GM12878 (cell line): ENCODE results near the gene C18orf63. TPM values are rescaled to one million over a fixed set of nuclear protein-coding genes. Genes with fewer than 3 reads are reported as not detected.

Experiments used
- ATAC-seq: fragments of 200-7000 bp; cut with Tn5 transposase; 3 replicates; pipeline ENCODE4 v1.9.1; 2020; ENCODE audit warnings: mild to moderate bottlenecking, moderate library complexity
- BruUV-seq: library from RNA; stranded (reverse); fragments of 400-500 nt; replicated peaks from 2 replicates; lab custom pipeline; 2021; lab: Mats Ljungman, UMichigan
- CTCF ChIA-PET: fragments of 300-600 bp; sonication (Branson Sonifier 250); formaldehyde crosslinking; extraction: SDS; loops from one replicate; lab custom pipeline; 2021; ENCODE audit warnings: inconsistent platforms; lab: Yijun Ruan, JAX
- POLR2A ChIA-PET: fragments of 350-600 bp; formaldehyde crosslinking; extraction: SDS; loops from one replicate; lab custom pipeline; 2021; ENCODE audit warnings: inconsistent platforms; lab: Charles Lee
- RAD21 ChIA-PET: fragments of 300-600 bp; sonication (Branson Sonifier 250); formaldehyde crosslinking; loops from one replicate; lab custom pipeline; 2023; ENCODE audit warnings: antibody characterized with exemption; ENCODE audit not compliant: unreplicated experiment; lab: Charles Lee
- SMC1A ChIA-PET: fragments of 300-600 bp; sonication (Branson Sonifier 250); formaldehyde crosslinking; loops from one replicate; lab custom pipeline; 2023; ENCODE audit not compliant: unreplicated experiment, uncharacterized antibody; lab: Charles Lee
- DNase-seq: peaks from one replicate; pipeline ENCODE4 v3.0.0-alpha.2; 2011; ENCODE audit warnings: low read depth, low spot score
- FAIRE-seq: peaks from 3 replicates; lab custom pipeline; 2011; peaks lifted over from hg19 to GRCh38; lab: Jason Lieb, UNC
- H2AFZ ChIP-seq: 2 replicates; pipeline ENCODE4 v1.6.0; 2011; ENCODE audit warnings: low read depth, low read length, control low read depth; ENCODE audit not compliant: control insufficient read depth
- H3K27ac ChIP-seq: 2 replicates; pipeline ENCODE4 v1.5.1; 2011; ENCODE audit warnings: control low read depth; ENCODE audit not compliant: control insufficient read depth, insufficient read depth
- H3K27me3 ChIP-seq, 2 experiments: replicated peaks in 1 of 2; 2 replicates each; pipeline versions ENCODE4 v1.6.0 to v1.6.1; 2011; ENCODE audit warnings: low read length in 1 of 2; ENCODE audit not compliant: control insufficient read depth in 2 of 2, insufficient read depth in 2 of 2
- H3K36me3 ChIP-seq, 2 experiments: 2 replicates each; pipeline ENCODE4 v1.5.1; 2011; ENCODE audit warnings: low read length in 1 of 2; ENCODE audit not compliant: control insufficient read depth in 2 of 2, insufficient read depth in 2 of 2
- H3K4me1 ChIP-seq: 2 replicates; pipeline ENCODE4 v1.6.1; 2011; ENCODE audit warnings: mild to moderate bottlenecking, low read length, moderate library complexity, mixed read lengths; ENCODE audit not compliant: control insufficient read depth, insufficient read depth
- H3K4me2 ChIP-seq: 2 replicates; pipeline ENCODE4 v1.6.0; 2011; ENCODE audit warnings: control low read depth; ENCODE audit not compliant: control insufficient read depth, insufficient read depth
- H3K4me3 ChIP-seq: fragments of 200-600 bp; sonication (generic); 2 replicates; pipeline ENCODE4 v1.5.1; 2016
- H3K79me2 ChIP-seq: 2 replicates; pipeline ENCODE4 v1.6.0; 2011; ENCODE audit warnings: low read length; ENCODE audit not compliant: control insufficient read depth, insufficient read depth
- H3K9ac ChIP-seq: 2 replicates; pipeline ENCODE4 v1.8.0; 2011; ENCODE audit warnings: low read length, control low read depth, mixed read lengths; ENCODE audit not compliant: control insufficient read depth, insufficient read depth
- H3K9me3 ChIP-seq: replicated peaks from 3 replicates; pipeline ENCODE4 v1.5.1; 2011; ENCODE audit warnings: mild to moderate bottlenecking, low read length; ENCODE audit not compliant: control insufficient read depth, insufficient read depth
- H4K20me1 ChIP-seq: 2 replicates; pipeline ENCODE4 v1.6.0; 2011; ENCODE audit not compliant: control insufficient read depth, insufficient read depth
- HDAC6 ChIP-seq: fragments of 200-600 bp; sonication (generic); IDR thresholded peaks from one replicate; pipeline ENCODE4 v1.8.0; 2017; ENCODE audit warnings: antibody characterized with exemption; ENCODE audit not compliant: unreplicated experiment
- RAD51 ChIP-seq: fragments of 450-650 bp; IDR thresholded peaks from 2 replicates; pipeline ENCODE4 v1.6.1; 2016; ENCODE audit warnings: moderate library complexity, mild to moderate bottlenecking, inconsistent platforms
- SMAD1 ChIP-seq: fragments of 450-650 bp; IDR thresholded peaks from 2 replicates; pipeline ENCODE4 v1.6.1; 2018; ENCODE audit warnings: mild to moderate bottlenecking, low read depth; ENCODE audit not compliant: partially characterized antibody
- WGBS: methylation state at CpG from one replicate; pipeline ENCODE4 v1.1.6; 2016; ENCODE audit warnings: low lambda C conversion rate; ENCODE audit not compliant: insufficient replicate concordance, insufficient coverage; ENCODE audit errors: missing lambda C conversion rate; 5-methylcytosine and 5-hydroxymethylcytosine counted together
- in situ Hi-C: fragments of 300-500 bp; cut with MboI; formaldehyde crosslinking; loops from 9 replicates; pipeline ENCODE4 v1.14.3; 2018; ENCODE audit warnings: mixed read lengths
- intact Hi-C: fragments of 100-400 bp; cut with micrococcal nuclease; formaldehyde crosslinking; loops from one replicate; pipeline ENCODE4 v1.14.2; 2022; ENCODE audit not compliant: unreplicated experiment
- polyA plus RNA-seq, 11 experiments: library from polyadenylated mRNA; depleted of rRNA in 4 of 11; unstranded in 6 of 11; stranded (reverse) in 5 of 11; fragments of >200 nt; fragmentation: Nextera tagmentation in 4 of 11; fragmentation: Illumina TruSeq in 1 of 11; extraction: Ambion mirVana in 4 of 11; extraction: Trizol in 1 of 11; gene quantifications; 1 replicate in 1 of 11; 2 replicates in 10 of 11; pipeline versions ENCODE4 v1.2.1 to v1.2.3, GENCODE V29; 2011 to 2016; ENCODE audit warnings: inconsistent platforms in 2 of 11, missing spikeins in 2 of 11, low read depth in 1 of 11
- total RNA-seq, 4 experiments: library from RNA; depleted of rRNA in 3 of 4; stranded (reverse); fragments of >200 nt in 3 of 4; fragmentation: Illumina TruSeq in 1 of 4; extraction: Trizol in 1 of 4; gene quantifications; 2 replicates each; pipeline versions ENCODE4 v1.2.1 to v1.2.3, GENCODE V29; 2013 to 2021
- TF ChIP-seq, protein P1 (sequence below): fragments of 450-650 bp; IDR thresholded peaks from 2 replicates; pipeline ENCODE4 v1.6.1; 2018; ENCODE audit warnings: borderline replicate concordance, mild to moderate bottlenecking; ENCODE audit not compliant: partially characterized antibody

The C18orf63 gene
- total and polyA plus RNA-seq, 10 of the 15 experiments (the other 5 are each of a cell fraction or from before 2014, with no cell fraction given) = not detected

GRCh38 chr18:74395648-74396154 is 80.1 kb downstream of the C18orf63 start:
- DNase-seq (no peak), FAIRE-seq (no peak), ATAC-seq (no peak)
- CTCF ChIA-PET = no interaction called here
- in situ Hi-C loops (no loop called here), intact Hi-C loops (no loop called here)
- H3K79me2 ChIP-seq = no peaks in the 10 kb centered on the region
- H3K27me3 ChIP-seq = peaks cover 5 to 9% of the 10 kb centered on the region in 2 experiments
- no peaks in the 10 kb centered on the region for H3K4me1 ChIP-seq
- SMC1A ChIA-PET = no interaction called here
- no peak for TF ChIP-seq HDAC6
- TF ChIP-seq RAD51 = no peak
- TF ChIP-seq, protein P1, sequence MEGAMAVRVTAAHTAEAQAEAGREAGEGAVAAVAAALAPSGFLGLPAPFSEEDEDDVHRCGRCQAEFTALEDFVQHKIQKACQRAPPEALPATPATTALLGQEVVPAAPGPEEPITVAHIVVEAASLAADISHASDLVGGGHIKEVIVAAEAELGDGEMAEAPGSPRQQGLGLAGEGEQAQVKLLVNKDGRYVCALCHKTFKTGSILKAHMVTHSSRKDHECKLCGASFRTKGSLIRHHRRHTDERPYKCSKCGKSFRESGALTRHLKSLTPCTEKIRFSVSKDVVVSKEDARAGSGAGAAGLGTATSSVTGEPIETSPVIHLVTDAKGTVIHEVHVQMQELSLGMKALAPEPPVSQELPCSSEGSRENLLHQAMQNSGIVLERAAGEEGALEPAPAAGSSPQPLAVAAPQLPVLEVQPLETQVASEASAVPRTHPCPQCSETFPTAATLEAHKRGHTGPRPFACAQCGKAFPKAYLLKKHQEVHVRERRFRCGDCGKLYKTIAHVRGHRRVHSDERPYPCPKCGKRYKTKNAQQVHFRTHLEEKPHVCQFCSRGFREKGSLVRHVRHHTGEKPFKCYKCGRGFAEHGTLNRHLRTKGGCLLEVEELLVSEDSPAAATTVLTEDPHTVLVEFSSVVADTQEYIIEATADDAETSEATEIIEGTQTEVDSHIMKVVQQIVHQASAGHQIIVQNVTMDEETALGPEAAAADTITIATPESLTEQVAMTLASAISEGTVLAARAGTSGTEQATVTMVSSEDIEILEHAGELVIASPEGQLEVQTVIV = no peak
- no peak for TF ChIP-seq SMAD1
- POLR2A ChIA-PET = no interaction called here
- H2AFZ ChIP-seq = no peak overlapping the region
- H3K9me3 ChIP-seq = no peaks in the 10 kb centered on the region; the same call in 2 of the 3 replicates
- RAD21 ChIA-PET = no interaction called here
- no peak overlapping the region for H3K9ac ChIP-seq
- H4K20me1 ChIP-seq = no peaks in the 10 kb centered on the region
- H3K4me2 ChIP-seq = no peak overlapping the region
- H3K4me3 ChIP-seq = no peak overlapping the region
- BruUV-seq = no TSS peak
- H3K27ac ChIP-seq = no peak overlapping the region
- WGBS = 67% methylated on average over 9 of the region's 9 CpGs
- H3K36me3 ChIP-seq = no peaks in the 10 kb centered on the region
